H9 (cell line): ENCODE data around the gene TSPAN18. TPM values are rescaled to one million over a fixed set of nuclear protein-coding genes. Genes with fewer than 3 reads are reported as not detected.

ENCODE experiments used
- DNase-seq: peaks from one replicate; pipeline ENCODE4 v3.0.0-alpha.2; 2017
- H2AFZ ChIP-seq: one replicate; pipeline ENCODE4 v1.6.1; 2013; ENCODE audit warnings: mild to moderate bottlenecking, low read length, control low read depth, moderate library complexity
- H2AK5ac ChIP-seq: 2 replicates; pipeline ENCODE4 v1.6.1; 2013; ENCODE audit warnings: low read length, control low read depth, mixed read lengths; ENCODE audit not compliant: insufficient read length
- H2BK120ac ChIP-seq: one replicate; pipeline ENCODE4 v1.6.1; 2013; ENCODE audit warnings: low read depth, mild to moderate bottlenecking, low read length, control low read depth, inconsistent platforms; ENCODE audit not compliant: poor library complexity, severe bottlenecking
- H2BK12ac ChIP-seq: 2 replicates; pipeline ENCODE4 v1.6.1; 2013; ENCODE audit warnings: low read length, control low read depth, mixed read lengths, low read depth; ENCODE audit not compliant: insufficient read length
- H2BK15ac ChIP-seq: 2 replicates; pipeline ENCODE4 v1.6.1; 2013; ENCODE audit warnings: low read depth, low read length, control low read depth
- H2BK20ac ChIP-seq: one replicate; pipeline ENCODE4 v1.6.1; 2013; ENCODE audit warnings: low read depth, mild to moderate bottlenecking, low read length, control low read depth, inconsistent platforms; ENCODE audit not compliant: poor library complexity, severe bottlenecking
- H2BK5ac ChIP-seq: 2 replicates; pipeline ENCODE4 v1.6.1; 2013; ENCODE audit warnings: low read length, control low read depth, mixed read lengths; ENCODE audit not compliant: insufficient read length
- H3K14ac ChIP-seq: 2 replicates; pipeline ENCODE4 v1.6.1; 2013; ENCODE audit warnings: low read length, control low read depth; ENCODE audit not compliant: insufficient read depth
- H3K18ac ChIP-seq: 2 replicates; pipeline ENCODE4 v1.6.1; 2013; ENCODE audit warnings: low read depth, mild to moderate bottlenecking, mixed read lengths, low read length, control low read depth; ENCODE audit not compliant: insufficient read length
- H3K23ac ChIP-seq: 2 replicates; pipeline ENCODE4 v1.6.1; 2013; ENCODE audit warnings: low read length, control low read depth, mixed read lengths, low read depth; ENCODE audit not compliant: insufficient read length
- H3K23me2 ChIP-seq: 2 replicates; pipeline ENCODE4 v1.6.1; 2013; ENCODE audit warnings: low read depth, mild to moderate bottlenecking, mixed read lengths, low read length, control low read depth; ENCODE audit not compliant: insufficient read length, poor library complexity, severe bottlenecking
- H3K27ac ChIP-seq: 2 replicates; pipeline ENCODE4 v1.5.1; 2013; ENCODE audit warnings: low read length, control low read depth, mixed read lengths, low read depth; ENCODE audit not compliant: insufficient read length
- H3K27me3 ChIP-seq: 2 replicates; pipeline ENCODE4 v1.6.1; 2013; ENCODE audit warnings: low read length, control low read depth, inconsistent platforms; ENCODE audit not compliant: insufficient read depth
- H3K4ac ChIP-seq: 2 replicates; pipeline ENCODE4 v1.6.1; 2013; ENCODE audit warnings: low read depth, mild to moderate bottlenecking, control low read depth, inconsistent platforms, low read length, moderate library complexity
- H3K4me1 ChIP-seq: 2 replicates; pipeline ENCODE4 v1.6.1; 2013; ENCODE audit warnings: low read length, control low read depth, inconsistent platforms; ENCODE audit not compliant: insufficient read depth
- H3K4me2 ChIP-seq: 2 replicates; pipeline ENCODE4 v1.6.1; 2013; ENCODE audit warnings: low read length, control low read depth, mixed read lengths; ENCODE audit not compliant: insufficient read length, insufficient read depth
- H3K56ac ChIP-seq: 2 replicates; pipeline ENCODE4 v1.6.1; 2013; ENCODE audit warnings: low read depth, mild to moderate bottlenecking, mixed read lengths, low read length, control low read depth; ENCODE audit not compliant: insufficient read length
- H3K79me1 ChIP-seq: 2 replicates; pipeline ENCODE4 v1.6.1; 2013; ENCODE audit warnings: low read depth, mild to moderate bottlenecking, moderate library complexity, low read length, control low read depth, inconsistent platforms; ENCODE audit not compliant: insufficient read depth, poor library complexity, severe bottlenecking
- H3K79me2 ChIP-seq: 2 replicates; pipeline ENCODE4 v1.6.1; 2013; ENCODE audit warnings: low read length, control low read depth, inconsistent platforms; ENCODE audit not compliant: insufficient read depth
- H3K9ac ChIP-seq: 2 replicates; pipeline ENCODE4 v1.6.1; 2013; ENCODE audit warnings: low read length, control low read depth, mixed read lengths; ENCODE audit not compliant: insufficient read length; ENCODE audit errors: extremely low read depth
- H3K9me3 ChIP-seq: one replicate; pipeline ENCODE4 v1.6.1; 2013; ENCODE audit warnings: low read depth, low read length, inconsistent platforms; ENCODE audit not compliant: control insufficient read depth
- H3T11ph ChIP-seq: one replicate; pipeline ENCODE4 v1.6.1; 2013; ENCODE audit warnings: mild to moderate bottlenecking, low read length, control low read depth, inconsistent platforms
- H4K20me1 ChIP-seq: one replicate; pipeline ENCODE4 v1.6.1; 2013; ENCODE audit not compliant: control insufficient read depth, insufficient read length, insufficient read depth
- H4K5ac ChIP-seq: 2 replicates; pipeline ENCODE4 v1.6.1; 2013; ENCODE audit warnings: low read depth, mild to moderate bottlenecking, mixed read lengths, low read length, control low read depth; ENCODE audit not compliant: insufficient read length
- H4K8ac ChIP-seq: replicated peaks from 2 replicates; pipeline ENCODE4 v1.6.1; 2013; ENCODE audit warnings: low read length, control low read depth, mixed read lengths, low read depth; ENCODE audit not compliant: insufficient read length
- H4K91ac ChIP-seq: 2 replicates; pipeline ENCODE4 v1.6.1; 2013; ENCODE audit warnings: low read depth, mild to moderate bottlenecking, moderate library complexity, mixed read lengths, low read length, control low read depth; ENCODE audit not compliant: insufficient read length
- H3K27ac Mint-ChIP-seq, 3 experiments: 2 replicates in 2 of 3; 3 replicates in 1 of 3; pipeline ENCODE4 v1.8.0; 2020 to 2021; ENCODE audit warnings: mixed read lengths in 3 of 3, mild to moderate bottlenecking in 1 of 3, moderate library complexity in 1 of 3
- H3K27me3 Mint-ChIP-seq: 2 replicates; pipeline ENCODE4 v1.8.0; 2021; ENCODE audit warnings: low read depth, mild to moderate bottlenecking, moderate library complexity, mixed read lengths
- H3K36me3 Mint-ChIP-seq, 3 experiments: 2 replicates in 2 of 3; 3 replicates in 1 of 3; pipeline ENCODE4 v1.8.0; 2020 to 2021; ENCODE audit warnings: low read depth in 3 of 3, mixed read lengths in 3 of 3; ENCODE audit not compliant: insufficient read depth in 1 of 3
- H3K4me1 Mint-ChIP-seq, 2 experiments: 2 replicates each; pipeline ENCODE4 v1.8.0; 2020; ENCODE audit warnings: mixed read lengths in 2 of 2
- H3K4me3 Mint-ChIP-seq, 2 experiments: 2 replicates in 1 of 2; 3 replicates in 1 of 2; pipeline ENCODE4 v1.8.0; 2020 to 2021; ENCODE audit warnings: mild to moderate bottlenecking in 2 of 2, mixed read lengths in 2 of 2, moderate library complexity in 1 of 2
- H3K9me3 Mint-ChIP-seq, 2 experiments: 2 replicates in 1 of 2; 3 replicates in 1 of 2; pipeline ENCODE4 v1.8.0; 2020; ENCODE audit warnings: mild to moderate bottlenecking in 2 of 2, mixed read lengths in 2 of 2, moderate library complexity in 1 of 2
- CTCF ChIP-seq: fragments of 200-600 bp; sonication (generic); conservative IDR thresholded peaks from 3 replicates; pipeline ENCODE4 v1.8.0; 2021; ENCODE audit warnings: antibody characterized with exemption, mild to moderate bottlenecking
- WGBS: extraction: QIAGEN DNeasy Blood & Tissue Kit; methylation state at CpG from one replicate; pipeline ENCODE4 v1.1.7; 2013; ENCODE audit warnings: missing lambda C conversion rate, low lambda C conversion rate, mixed read lengths; ENCODE audit not compliant: insufficient read length; ENCODE audit errors: extremely low coverage; 5-methylcytosine and 5-hydroxymethylcytosine counted together
- total RNA-seq: library from RNA; stranded (reverse); gene quantifications from 2 replicates; pipeline ENCODE4 v1.2.1, GENCODE V29; 2021

The TSPAN18 gene
- total RNA-seq, 1 experiment from 2014 or later: 25.3 TPM

GRCh38 chr11:44849424-44849823 lies 122.7 kb downstream of the TSPAN18 start:
- H3K27ac ChIP-seq: no peak overlapping the region
- peaks cover 35 to 50% of the 10 kb centered on the region in 2 experiments for H3K4me1 Mint-ChIP-seq
- no peaks in the 10 kb centered on the region for H3K27me3 ChIP-seq
- no peaks in the 10 kb centered on the region for H3K23me2 ChIP-seq
- H3K23ac ChIP-seq: no peak overlapping the region
- H3K4me1 ChIP-seq: no peaks in the 10 kb centered on the region; the same call in 1 of the 2 replicates
- H3K9me3 Mint-ChIP-seq: peaks cover 13% of the 10 kb centered on the region in 2 experiments
- H2BK120ac ChIP-seq: no peak overlapping the region
- H3K79me1 ChIP-seq: no peaks in the 10 kb centered on the region
- no peak overlapping the region for H3K4me3 Mint-ChIP-seq
- no peak overlapping the region for H2BK5ac ChIP-seq
- no peak overlapping the region for H3K9ac ChIP-seq
- H2BK15ac ChIP-seq: no peak overlapping the region
- no peak overlapping the region for H3K18ac ChIP-seq
- no peak overlapping the region for H2AFZ ChIP-seq
- H4K20me1 ChIP-seq: no peaks in the 10 kb centered on the region
- no peak for TF ChIP-seq CTCF
- H4K8ac ChIP-seq: no peak overlapping the region
- no peak overlapping the region for H4K5ac ChIP-seq
- H2BK20ac ChIP-seq: no peak overlapping the region
- DNase-seq: no peak
- no CpG with 5 or more reads among the region's 4 CpGs for WGBS
- H2AK5ac ChIP-seq: no peak overlapping the region
- H3K4me2 ChIP-seq: no peak overlapping the region
- H3K56ac ChIP-seq: no peak overlapping the region
- peaks cover 10 to 16% (median 10%) of the 10 kb centered on the region in 3 experiments for H3K36me3 Mint-ChIP-seq
- no peaks in the 10 kb centered on the region for H3K79me2 ChIP-seq
- no peak overlapping the region for H3K27ac Mint-ChIP-seq
- no peak overlapping the region for H3K4ac ChIP-seq
- H2BK12ac ChIP-seq: no peak overlapping the region
- H4K91ac ChIP-seq: no peak overlapping the region
- peaks cover 6% of the 10 kb centered on the region for H3K27me3 Mint-ChIP-seq
- H3T11ph ChIP-seq: no peak overlapping the region
- H3K9me3 ChIP-seq: no peaks in the 10 kb centered on the region
- no peak overlapping the region for H3K14ac ChIP-seq
